Measurements from ENCODE around the gene DMGDH. TPM values are rescaled to one million over a fixed set of nuclear protein-coding genes. Genes with fewer than 3 reads are reported as not detected.

Gene DMGDH
- 10 to 100 TPM; 18.0 to 28.4 (median 24.9) TPM for polyA plus RNA-seq (ENCODE audit: insufficient read length in 3 of 3)

- DNase-seq (ENCODE audit: low read depth in 3 of 3, low spot score in 2 of 3), result no peak
These were observed at the start of gene DMGDH, which contains the start of gene BHMT2 for GRCh38 chr5:79069488-79070349. DMGDH (minus strand) TSS chr5:79069674; CDS start chr5:79069620, 54 bp downstream. BHMT2 (plus strand) TSS chr5:79069767; CDS start chr5:79069783, 16 bp downstream.

- no peak for DNase-seq (ENCODE audit: low read depth in 3 of 3, low spot score in 2 of 3)
These were observed 43.2 kb upstream of the DMGDH start for GRCh38 chr5:79112703-79113058.

GRCh38 chr5:79111960-79112702 is 42.7 kb upstream of the DMGDH start:
- DNase-seq (ENCODE audit: low read depth in 3 of 3, low spot score in 2 of 3), result no peak

- no peak for DNase-seq (ENCODE audit: low read depth in 3 of 3, low spot score in 2 of 3)
These were observed 42.0 kb upstream of the DMGDH start, which contains the start of gene BHMT for GRCh38 chr5:79111387-79111959. BHMT (plus strand) TSS chr5:79111809; CDS start chr5:79111886, 77 bp downstream.

GRCh38 chr5:79109527-79110492 is 40.3 kb upstream of the DMGDH start:
- no peak for DNase-seq (ENCODE audit: low read depth in 3 of 3, low spot score in 2 of 3)

GRCh38 chr5:79108792-79109191 is 39.3 kb upstream of the DMGDH start:
- no peak for DNase-seq (ENCODE audit: low read depth in 3 of 3, low spot score in 2 of 3)

- DNase-seq (ENCODE audit: low read depth in 3 of 3, low spot score in 2 of 3), result no peak
These were observed 38.6 kb upstream of the DMGDH start for GRCh38 chr5:79108086-79108485.

- no peak for DNase-seq (ENCODE audit: low read depth in 3 of 3, low spot score in 2 of 3)
These were observed 37.7 kb upstream of the DMGDH start for GRCh38 chr5:79107020-79107796.

- DNase-seq (ENCODE audit: low read depth in 3 of 3, low spot score in 2 of 3), result no peak
These were observed 36.4 kb upstream of the DMGDH start for GRCh38 chr5:79105868-79106267.

- DNase-seq (ENCODE audit: low read depth in 3 of 3, low spot score in 2 of 3), result no peak
These were observed 24.3 kb upstream of the DMGDH start for GRCh38 chr5:79093762-79094161.

- no peak for DNase-seq (ENCODE audit: low read depth in 3 of 3, low spot score in 2 of 3)
These were observed 21.6 kb upstream of the DMGDH start for GRCh38 chr5:79091064-79091463.

- no peak for DNase-seq (ENCODE audit: low read depth in 3 of 3, low spot score in 2 of 3)
These were observed 19.0 kb upstream of the DMGDH start for GRCh38 chr5:79088507-79088906.

- DNase-seq (ENCODE audit: low read depth in 3 of 3, low spot score in 2 of 3), result no peak
These were observed 16.6 kb upstream of the DMGDH start for GRCh38 chr5:79086116-79086515.

- no peak for DNase-seq (ENCODE audit: low read depth in 3 of 3, low spot score in 2 of 3)
These were observed 12.3 kb upstream of the DMGDH start for GRCh38 chr5:79081779-79082178.

- no peak for DNase-seq (ENCODE audit: low read depth in 3 of 3, low spot score in 2 of 3)
These were observed 11.3 kb upstream of the DMGDH start for GRCh38 chr5:79080804-79081203.

- DNase-seq (ENCODE audit: low read depth in 3 of 3, low spot score in 2 of 3), result no peak
These were observed 8.3 kb upstream of the DMGDH start for GRCh38 chr5:79077680-79078365.

GRCh38 chr5:79076819-79077218 is 7.3 kb upstream of the DMGDH start:
- DNase-seq (ENCODE audit: low read depth in 3 of 3, low spot score in 2 of 3), result no peak

GRCh38 chr5:79075646-79076426 is 6.4 kb upstream of the DMGDH start:
- DNase-seq (ENCODE audit: low read depth in 3 of 3, low spot score in 2 of 3), result no peak
